ES-I3 (cell line): ENCODE data around the gene FAF2.

ENCODE experiments used
- H3K36me3 ChIP-seq: 2 replicates; pipeline ENCODE4 v1.6.1; 2013; ENCODE audit warnings: mild to moderate bottlenecking, low read length, control low read depth, moderate library complexity; ENCODE audit not compliant: insufficient read depth
- H3K4me1 ChIP-seq: 2 replicates; pipeline ENCODE4 v1.6.1; 2013; ENCODE audit warnings: mild to moderate bottlenecking, control low read depth, low read length; ENCODE audit not compliant: insufficient read depth
- H3K9ac ChIP-seq: 2 replicates; pipeline ENCODE4 v1.6.1; 2013; ENCODE audit warnings: low read depth, mild to moderate bottlenecking, low read length, moderate library complexity
- H3K9me3 ChIP-seq: 2 replicates; pipeline ENCODE4 v1.6.1; 2013; ENCODE audit warnings: mild to moderate bottlenecking, low read length, moderate library complexity; ENCODE audit not compliant: control insufficient read depth, insufficient read depth

Gene FAF2

GRCh38 chr5:176519810-176520720 lies 71.9 kb downstream of the FAF2 start:
- no peak overlapping the region for H3K9ac ChIP-seq
- H3K4me1 ChIP-seq, result no peaks in the 10 kb centered on the region
- H3K36me3 ChIP-seq, result no peaks in the 10 kb centered on the region
- no peaks in the 10 kb centered on the region for H3K9me3 ChIP-seq

DNA sequence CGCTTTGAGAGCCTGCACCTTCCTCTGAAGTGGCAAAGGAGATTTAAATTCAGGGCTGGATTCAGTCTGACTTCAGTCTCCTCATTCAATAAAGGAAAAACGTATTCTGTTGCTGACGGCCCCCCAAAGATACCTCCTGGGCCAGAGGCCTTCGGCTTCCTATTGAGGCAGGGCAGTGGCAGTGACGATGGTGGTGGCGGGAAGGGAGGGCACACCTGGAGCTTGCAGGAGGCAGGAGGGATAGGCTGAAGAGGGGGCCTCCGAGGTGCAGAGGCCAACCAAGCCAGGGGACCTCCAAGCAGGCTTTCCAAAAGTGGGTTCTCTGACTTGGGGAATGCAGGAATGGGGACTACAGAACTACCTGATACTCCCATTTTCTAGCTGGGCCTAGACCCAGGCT lies 73.1 kb downstream of the FAF2 start:
- Histone ChIP-seq H3K36me3 (no peaks in the 10 kb centered on the region; the same call in 1 of the 2 replicates), H3K9me3 (no peaks in the 10 kb centered on the region), H3K9ac (no peak overlapping the region), H3K4me1 (no peaks in the 10 kb centered on the region)

- no peaks in the 10 kb centered on the region for H3K9me3 ChIP-seq
- no peak overlapping the region for H3K9ac ChIP-seq
- H3K36me3 ChIP-seq, result no peaks in the 10 kb centered on the region; the same call in 1 of the 2 replicates
- no peaks in the 10 kb centered on the region for H3K4me1 ChIP-seq
These were observed 73.6 kb downstream of the FAF2 start for GRCh38 chr5:176521699-176522263.

- no peak overlapping the region for H3K9ac ChIP-seq
- no peaks in the 10 kb centered on the region for H3K9me3 ChIP-seq
- no peaks in the 10 kb centered on the region for H3K4me1 ChIP-seq
- no peaks in the 10 kb centered on the region; the same call in 1 of the 2 replicates for H3K36me3 ChIP-seq
These were observed 76.0 kb downstream of the FAF2 start for GRCh38 chr5:176524138-176524537.

DNA sequence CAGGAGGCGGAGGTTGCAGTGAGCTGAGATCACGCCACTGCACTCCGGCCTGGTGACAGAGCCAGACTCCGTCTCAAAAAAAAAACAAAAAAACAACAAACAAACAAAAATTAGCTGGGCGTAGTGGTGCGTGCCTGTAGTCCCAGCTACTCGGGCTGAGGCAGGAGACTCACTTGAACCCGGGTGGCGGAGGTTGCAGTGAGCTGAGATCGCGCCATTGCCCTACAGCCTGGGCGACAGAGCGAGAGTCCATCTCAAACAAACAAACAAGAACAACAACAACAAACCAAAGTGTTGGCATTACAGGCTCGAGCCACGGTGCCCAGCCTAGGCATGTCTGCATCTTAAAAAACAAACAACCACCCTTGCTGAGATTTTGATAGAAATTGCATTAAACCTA lies 76.8 kb downstream of the FAF2 start:
- Histone ChIP-seq H3K9ac (no peak overlapping the region), H3K9me3 (no peaks in the 10 kb centered on the region), H3K36me3 (no peaks in the 10 kb centered on the region; the same call in 1 of the 2 replicates), H3K4me1 (no peaks in the 10 kb centered on the region)

DNA sequence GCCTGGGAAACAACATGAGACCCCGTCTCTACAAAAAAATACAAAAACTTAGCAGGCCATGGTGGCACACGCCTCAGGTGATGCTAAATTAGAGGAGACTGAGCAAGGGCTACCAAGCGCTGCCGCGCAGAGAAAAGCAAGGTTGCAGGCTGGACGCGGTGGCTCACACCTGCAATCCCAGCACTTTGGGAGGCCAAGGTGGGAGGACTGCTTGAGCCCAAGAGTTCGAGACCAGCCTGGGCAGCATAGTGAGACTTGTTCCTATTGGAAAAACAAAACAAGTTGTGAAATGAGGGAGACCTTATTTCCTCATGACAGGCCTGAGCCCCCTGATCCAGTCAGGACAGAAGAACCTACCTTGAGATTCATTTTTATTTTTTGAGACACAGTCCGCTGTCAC lies 77.5 kb downstream of the FAF2 start:
- Histone ChIP-seq H3K4me1 (no peaks in the 10 kb centered on the region), H3K9me3 (no peaks in the 10 kb centered on the region), H3K36me3 (no peaks in the 10 kb centered on the region; the same call in 1 of the 2 replicates), H3K9ac (no peak overlapping the region)

GRCh38 chr5:176526462-176526861 lies 78.3 kb downstream of the FAF2 start:
- Histone ChIP-seq H3K9ac (no peak overlapping the region), H3K4me1 (no peaks in the 10 kb centered on the region), H3K9me3 (no peaks in the 10 kb centered on the region), H3K36me3 (peaks cover 6% of the 10 kb centered on the region)

DNA sequence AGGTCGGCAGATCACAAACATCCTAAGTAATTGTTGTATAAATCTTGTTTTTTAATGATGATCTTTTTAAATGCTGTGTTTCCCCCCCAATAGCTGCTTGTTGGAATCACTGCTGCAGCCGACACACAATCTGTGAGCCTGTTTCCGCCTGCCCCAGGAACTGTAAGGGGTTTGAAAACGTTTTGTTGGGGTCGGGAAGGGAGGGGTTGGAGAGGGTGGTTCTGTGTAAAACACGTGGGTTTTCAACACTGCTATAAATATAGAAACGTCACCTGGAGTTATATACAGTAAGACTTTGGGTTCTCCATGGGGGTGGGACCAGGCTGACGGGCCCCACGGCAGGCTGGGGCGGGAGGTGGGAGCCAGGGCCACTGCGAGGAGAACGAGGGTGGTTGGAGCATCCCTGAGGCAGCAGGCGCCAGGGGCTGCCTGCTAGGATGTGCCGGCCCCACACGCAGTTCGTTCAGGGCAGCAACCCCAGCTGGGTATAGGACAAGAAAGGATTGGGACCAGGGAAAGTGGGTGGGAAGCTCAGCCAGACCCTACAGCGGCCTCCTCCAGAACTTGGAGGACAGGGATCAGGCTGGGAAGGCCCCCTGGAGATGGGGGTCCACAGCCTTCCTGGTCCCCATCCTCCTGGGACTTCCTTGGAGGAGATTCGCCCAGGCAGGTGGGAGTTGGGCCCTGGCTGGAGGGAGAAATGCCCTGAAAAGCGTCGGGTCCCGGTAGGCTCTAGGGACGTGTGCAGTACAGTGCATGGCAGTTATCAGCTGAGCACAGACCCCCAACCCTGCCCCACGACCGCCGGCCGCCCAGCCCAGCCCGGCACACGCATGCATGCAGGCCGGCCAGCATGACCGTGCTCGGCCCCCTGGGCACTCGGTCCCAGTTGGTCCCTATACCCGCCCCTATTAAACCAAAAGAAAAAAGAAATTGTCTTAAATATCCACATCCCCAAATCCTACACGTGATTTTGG lies 79.3 kb downstream of the FAF2 start:
- no peaks in the 10 kb centered on the region for H3K9me3 ChIP-seq
- no peaks in the 10 kb centered on the region for H3K4me1 ChIP-seq
- H3K9ac ChIP-seq, result no peak overlapping the region
- peaks cover 7% of the 10 kb centered on the region for H3K36me3 ChIP-seq

DNA sequence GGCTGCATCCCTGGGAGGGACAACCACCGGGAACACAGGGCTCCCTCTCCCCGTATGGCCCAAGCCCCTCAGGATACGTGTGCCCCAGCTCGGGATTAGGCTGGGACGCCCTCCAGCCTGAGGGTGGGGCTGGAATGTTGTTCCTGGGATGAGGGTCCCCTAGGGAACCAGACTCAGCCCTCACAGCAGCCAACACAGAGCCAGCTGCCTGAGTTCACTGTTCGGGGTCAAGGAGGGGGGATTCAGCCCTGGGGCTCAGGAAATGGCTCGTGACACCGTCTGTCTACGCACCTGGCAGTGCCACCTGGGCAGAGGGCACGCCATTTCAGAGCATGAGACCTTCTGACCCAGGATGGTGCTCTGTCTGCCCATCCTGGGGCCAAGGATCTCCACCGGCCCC lies 80.1 kb downstream of the FAF2 start:
- peaks cover 7% of the 10 kb centered on the region for H3K36me3 ChIP-seq
- H3K9ac ChIP-seq, result no peak overlapping the region
- no peaks in the 10 kb centered on the region; the same call in 1 of the 2 replicates for H3K4me1 ChIP-seq
- no peaks in the 10 kb centered on the region for H3K9me3 ChIP-seq

DNA sequence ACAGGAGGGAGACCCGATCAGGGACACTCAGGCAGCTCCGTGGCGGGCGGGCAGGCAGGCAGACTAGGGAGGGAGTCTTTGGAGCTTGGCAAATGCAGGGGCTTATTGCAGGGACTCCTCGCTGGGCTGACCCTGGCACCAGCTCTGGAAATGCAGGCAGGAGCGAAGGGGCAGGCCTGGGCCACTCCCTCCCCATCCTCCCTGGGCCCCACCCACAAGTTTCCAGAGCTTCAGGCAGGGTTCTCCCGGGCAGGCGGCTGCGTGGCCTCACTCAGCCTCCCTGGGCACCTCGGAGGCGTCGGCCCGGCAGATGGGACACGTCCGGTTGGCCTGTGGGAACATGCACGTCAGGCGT lies 80.6 kb downstream of the FAF2 start:
- Histone ChIP-seq H3K9me3 (no peaks in the 10 kb centered on the region), H3K4me1 (peaks cover 2% of the 10 kb centered on the region; the same call in 1 of the 2 replicates), H3K36me3 (peaks cover 7% of the 10 kb centered on the region), H3K9ac (no peak overlapping the region)

DNA sequence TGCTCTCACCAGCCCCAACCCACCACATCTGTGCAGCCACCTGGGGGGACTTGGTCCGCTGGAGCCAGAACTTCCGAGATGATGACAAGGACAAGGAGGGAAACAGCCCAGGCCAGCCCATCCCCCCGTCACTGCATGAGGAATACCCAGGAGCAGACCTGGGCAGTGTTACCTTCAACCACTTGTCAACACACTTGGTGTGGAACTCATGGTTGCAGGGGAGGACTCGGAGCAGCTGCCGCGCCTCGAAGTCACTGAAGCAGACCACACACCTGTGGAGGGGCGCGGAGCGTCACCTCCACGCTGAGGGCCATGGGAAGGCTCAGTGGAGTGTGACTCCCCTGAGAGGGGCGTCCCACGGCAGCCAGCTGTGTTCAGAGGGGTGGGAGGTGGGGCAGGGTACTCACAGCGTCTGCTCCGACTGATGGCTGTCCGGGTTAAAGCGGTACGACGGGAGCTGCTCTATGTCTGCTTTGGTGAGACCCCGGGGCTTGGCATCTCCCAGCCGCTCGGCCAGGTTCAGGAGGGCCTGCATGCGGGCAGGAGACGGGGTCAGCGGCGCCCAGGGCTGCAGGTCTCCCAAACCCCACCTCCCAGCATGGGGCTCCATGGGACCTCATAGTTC lies 81.0 kb downstream of the FAF2 start:
- Histone ChIP-seq H3K9me3 (no peaks in the 10 kb centered on the region), H3K36me3 (peaks cover 7% of the 10 kb centered on the region), H3K9ac (no peak overlapping the region), H3K4me1 (peaks cover 4% of the 10 kb centered on the region; the same call in 1 of the 2 replicates)

DNA sequence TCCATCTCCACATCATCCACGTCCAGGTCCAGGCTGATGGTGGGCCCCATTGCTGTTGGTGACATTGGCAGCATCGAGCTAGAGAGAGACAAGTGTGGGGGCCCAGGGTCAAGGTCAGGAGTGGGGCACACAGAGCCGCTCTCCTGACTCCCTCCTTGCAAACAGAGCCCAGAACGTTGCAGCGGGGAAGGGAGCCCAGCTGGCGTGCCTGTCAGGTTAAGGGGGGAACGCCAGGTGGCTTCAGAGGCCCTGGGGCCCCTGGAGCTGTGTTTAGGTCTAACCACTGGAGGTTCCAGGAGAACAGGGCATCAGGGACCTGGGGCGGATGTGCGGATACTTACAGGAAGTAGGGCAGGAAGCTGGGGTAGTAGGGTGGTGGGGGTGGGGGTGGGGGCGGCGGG lies 81.6 kb downstream of the FAF2 start:
- Histone ChIP-seq H3K4me1 (peaks cover 6% of the 10 kb centered on the region), H3K9ac (no peak overlapping the region), H3K36me3 (peaks cover 7% of the 10 kb centered on the region), H3K9me3 (no peaks in the 10 kb centered on the region)

- no peak overlapping the region for H3K9ac ChIP-seq
- peaks cover 14% of the 10 kb centered on the region for H3K4me1 ChIP-seq
- H3K36me3 ChIP-seq, result peaks cover 7% of the 10 kb centered on the region
- no peaks in the 10 kb centered on the region for H3K9me3 ChIP-seq
These were observed 82.3 kb downstream of the FAF2 start for GRCh38 chr5:176530393-176530982.
